Lower leg skin (tissue), 3 donors: Measurements from ENCODE around the gene CRTC1.

Source experiments
- CTCF ChIP-seq, 3 donors: fragments of 450-650 bp; IDR thresholded peaks; one replicate each; pipeline ENCODE4 v1.5.1; 2016; ENCODE audit warnings: antibody characterized with exemption in 3 of 3, mild to moderate bottlenecking in 3 of 3, moderate library complexity in 2 of 3
- POLR2A ChIP-seq, 2 donors: fragments of 450-650 bp; IDR thresholded peaks; one replicate each; pipeline ENCODE4 v1.6.1; 2016 to 2017; ENCODE audit warnings: antibody characterized with exemption in 2 of 2, mild to moderate bottlenecking in 1 of 2, moderate library complexity in 1 of 2

GRCh38 chr19:18710186-18710585 is 26.7 kb downstream of the CRTC1 start:
- TF ChIP-seq CTCF (IDR thresholded peaks at IDR 0.05) (no peak), POLR2A (IDR thresholded peaks at IDR 0.05) (no peak)
